Activated T-helper 17 cell treated with anti-CD3 and anti-CD28 coated beads, Interleukin-2, amount 50 U/mL, for 72 hours (primary cell): ENCODE results near the gene DOCK2. TPM values are rescaled to one million over a fixed set of nuclear protein-coding genes. Genes with fewer than 3 reads are reported as not detected.
"Not testable (repeated sequence)": the region's sequence is repeated elsewhere in the genome, so short reads cannot be mapped to it uniquely, and the experiment has no call there.

Experiments
- ATAC-seq: fragments of 150-1000 bp; cut with Tn5 transposase; replicated peaks from 2 replicates; pipeline ENCODE4 v1.10.0; 2021; ENCODE audit warnings: mild to moderate bottlenecking, moderate library complexity
- H3K27ac Mint-ChIP-seq: one replicate; pipeline ENCODE4 v1.8.0; 2022; ENCODE audit warnings: mixed read lengths
- H3K27me3 Mint-ChIP-seq: one replicate; pipeline ENCODE4 v1.8.0; 2022; ENCODE audit warnings: mixed read lengths
- H3K36me3 Mint-ChIP-seq: one replicate; pipeline ENCODE4 v1.8.0; 2022; ENCODE audit warnings: low read depth, mild to moderate bottlenecking, mixed read lengths
- H3K4me1 Mint-ChIP-seq: one replicate; pipeline ENCODE4 v1.8.0; 2022; ENCODE audit warnings: mixed read lengths
- H3K4me3 Mint-ChIP-seq: one replicate; pipeline ENCODE4 v1.8.0; 2022; ENCODE audit warnings: mild to moderate bottlenecking, mixed read lengths
- H3K9me3 Mint-ChIP-seq: one replicate; pipeline ENCODE4 v1.8.0; 2022; ENCODE audit warnings: mixed read lengths
- total RNA-seq, 2 donors: library from RNA; stranded (reverse); gene quantifications; one replicate each; pipeline ENCODE4 v1.2.3, GENCODE V29; 2022

Gene DOCK2
- total RNA-seq, 2 donors from 2014 or later = 229 to 244 TPM

GRCh38 chr5:170087168-170087817 is 450.2 kb downstream of the DOCK2 start:
- Mint-ChIP-seq H3K27ac (no peak overlapping the region), H3K9me3 (no peaks in the 10 kb centered on the region), H3K4me1 (no peaks in the 10 kb centered on the region), H3K4me3 (no peak overlapping the region), H3K36me3 (peaks cover 45% of the 10 kb centered on the region), H3K27me3 (no peaks in the 10 kb centered on the region)
- ATAC-seq = no peak

GRCh38 chr5:170092455-170093101 is 455.5 kb downstream of the DOCK2 start:
- Mint-ChIP-seq H3K4me1 (no peaks in the 10 kb centered on the region), H3K27me3 (no peaks in the 10 kb centered on the region), H3K36me3 (no peaks in the 10 kb centered on the region), H3K4me3 (no peak overlapping the region), H3K9me3 (no peaks in the 10 kb centered on the region), H3K27ac (no peak overlapping the region)
- no peak for ATAC-seq

- not testable (repeated sequence) for H3K36me3 Mint-ChIP-seq, H3K27ac Mint-ChIP-seq, H3K27me3 Mint-ChIP-seq, H3K4me3 Mint-ChIP-seq, H3K4me1 Mint-ChIP-seq, ATAC-seq, H3K9me3 Mint-ChIP-seq
Observed at GRCh38 chr5:170094329-170094728, 457.3 kb downstream of the DOCK2 start.

GRCh38 chr5:170095646-170096045 is 458.6 kb downstream of the DOCK2 start:
- H3K36me3 Mint-ChIP-seq = no peaks in the 10 kb centered on the region
- no peak overlapping the region for H3K4me3 Mint-ChIP-seq
- H3K4me1 Mint-ChIP-seq = no peaks in the 10 kb centered on the region
- no peak for ATAC-seq
- H3K27ac Mint-ChIP-seq = no peak overlapping the region
- no peaks in the 10 kb centered on the region for H3K27me3 Mint-ChIP-seq
- H3K9me3 Mint-ChIP-seq = no peaks in the 10 kb centered on the region

- H3K27ac Mint-ChIP-seq = no peak overlapping the region
Observed at GRCh38 chr5:170097934-170098333, 460.9 kb downstream of the DOCK2 start.

GRCh38 chr5:170100066-170100943 is 463.2 kb downstream of the DOCK2 start:
- peaks cover 7% of the 10 kb centered on the region for H3K27me3 Mint-ChIP-seq
- no peaks in the 10 kb centered on the region for H3K9me3 Mint-ChIP-seq
- H3K36me3 Mint-ChIP-seq = no peaks in the 10 kb centered on the region
- H3K27ac Mint-ChIP-seq = no peak overlapping the region
- ATAC-seq = no peak
- H3K4me1 Mint-ChIP-seq = no peaks in the 10 kb centered on the region
- H3K4me3 Mint-ChIP-seq = no peak overlapping the region

More at GRCh38 chr5:170097934-170098333, 460.9 kb downstream of the DOCK2 start:
- H3K4me3 Mint-ChIP-seq = no peak overlapping the region
- H3K4me1 Mint-ChIP-seq = no peaks in the 10 kb centered on the region
- H3K36me3 Mint-ChIP-seq = no peaks in the 10 kb centered on the region
- ATAC-seq = no peak
- H3K27me3 Mint-ChIP-seq = no peaks in the 10 kb centered on the region
- no peaks in the 10 kb centered on the region for H3K9me3 Mint-ChIP-seq

- Mint-ChIP-seq H3K4me1 (no peaks in the 10 kb centered on the region), H3K36me3 (no peaks in the 10 kb centered on the region), H3K4me3 (no peak overlapping the region), H3K27ac (no peak overlapping the region), H3K9me3 (no peaks in the 10 kb centered on the region), H3K27me3 (peaks cover 9% of the 10 kb centered on the region)
- ATAC-seq = no peak
Observed at GRCh38 chr5:170103447-170103846, 466.4 kb downstream of the DOCK2 start.

GRCh38 chr5:170104299-170104698 is 467.2 kb downstream of the DOCK2 start:
- no peaks in the 10 kb centered on the region for H3K9me3 Mint-ChIP-seq
- ATAC-seq = no peak
- peaks cover 9% of the 10 kb centered on the region for H3K27me3 Mint-ChIP-seq
- no peaks in the 10 kb centered on the region for H3K36me3 Mint-ChIP-seq
- no peaks in the 10 kb centered on the region for H3K4me1 Mint-ChIP-seq
- no peak overlapping the region for H3K27ac Mint-ChIP-seq
- H3K4me3 Mint-ChIP-seq = no peak overlapping the region

- Mint-ChIP-seq H3K4me3 (no peak overlapping the region), H3K9me3 (no peaks in the 10 kb centered on the region), H3K4me1 (no peaks in the 10 kb centered on the region), H3K27ac (no peak overlapping the region), H3K27me3 (peaks cover 9% of the 10 kb centered on the region), H3K36me3 (no peaks in the 10 kb centered on the region)
- no peak for ATAC-seq
Observed at GRCh38 chr5:170104710-170105109, 467.6 kb downstream of the DOCK2 start.

GRCh38 chr5:170105642-170106611 is 468.9 kb downstream of the DOCK2 start, which contains the start of gene FOXI1:
Gene FOXI1 (plus strand): TSS chr5:170105897. CDS start chr5:170105958, 61 bp downstream.
- no peak for ATAC-seq
- H3K36me3 Mint-ChIP-seq = no peaks in the 10 kb centered on the region
- peaks cover 9% of the 10 kb centered on the region for H3K27me3 Mint-ChIP-seq
- no peaks in the 10 kb centered on the region for H3K9me3 Mint-ChIP-seq
- no peak within 1 kb of the TSS for H3K27ac Mint-ChIP-seq
- H3K4me3 Mint-ChIP-seq = no peak within 1 kb of the TSS
- no peaks in the 10 kb centered on the region for H3K4me1 Mint-ChIP-seq

- Mint-ChIP-seq H3K27ac (no peak overlapping the region), H3K4me1 (no peaks in the 10 kb centered on the region), H3K9me3 (no peaks in the 10 kb centered on the region), H3K27me3 (peaks cover 9% of the 10 kb centered on the region), H3K36me3 (no peaks in the 10 kb centered on the region), H3K4me3 (no peak overlapping the region)
- no peak for ATAC-seq
Observed at GRCh38 chr5:170107674-170108073, 470.6 kb downstream of the DOCK2 start.

GRCh38 chr5:170108266-170108785 is 471.3 kb downstream of the DOCK2 start:
- no peak overlapping the region for H3K27ac Mint-ChIP-seq
- no peak for ATAC-seq
- H3K4me1 Mint-ChIP-seq = no peaks in the 10 kb centered on the region
- H3K36me3 Mint-ChIP-seq = no peaks in the 10 kb centered on the region
- H3K27me3 Mint-ChIP-seq = peaks cover 9% of the 10 kb centered on the region
- H3K4me3 Mint-ChIP-seq = no peak overlapping the region
- no peaks in the 10 kb centered on the region for H3K9me3 Mint-ChIP-seq

GRCh38 chr5:170109059-170110031 is 472.3 kb downstream of the DOCK2 start:
- Mint-ChIP-seq H3K27ac (no peak overlapping the region), H3K36me3 (no peaks in the 10 kb centered on the region), H3K4me3 (no peak overlapping the region), H3K9me3 (no peaks in the 10 kb centered on the region), H3K27me3 (peaks cover 6% of the 10 kb centered on the region), H3K4me1 (no peaks in the 10 kb centered on the region)
- ATAC-seq = no peak
